Breast epithelium (tissue), 4 donors: ENCODE results near the gene TMEM18. TPM values are rescaled to one million over a fixed set of nuclear protein-coding genes. Genes with fewer than 3 reads are reported as not detected.

ENCODE experiments used
- DNase-seq, 2 donors: peaks; one replicate each; pipeline ENCODE4 v3.0.0-alpha.2; 2019; ENCODE audit warnings: low spot score in 2 of 2
- H3K27ac ChIP-seq, 2 donors: fragments of 200-600 bp; sonication (generic) in 1 of 2; one replicate each; pipeline ENCODE4 v1.5.1; 2016 to 2019; ENCODE audit warnings: mild to moderate bottlenecking in 1 of 2
- H3K27me3 ChIP-seq, 2 donors: fragments of 200-600 bp; sonication (generic) in 1 of 2; one replicate each; pipeline versions ENCODE4 v1.5.1 to v1.6.0; 2017 to 2019; ENCODE audit warnings: control low read depth in 1 of 2, mild to moderate bottlenecking in 1 of 2
- H3K36me3 ChIP-seq: fragments of 200-600 bp; one replicate; pipeline ENCODE4 v1.5.1; 2019
- H3K4me1 ChIP-seq, 2 donors: fragments of 200-600 bp; sonication (generic); one replicate each; pipeline ENCODE4 v1.5.1; 2016 to 2019; ENCODE audit warnings: control low read depth in 1 of 2
- H3K4me3 ChIP-seq, 3 donors: fragments of 200-600 bp; sonication (generic); 1 replicate in 2 of 3; 2 replicates in 1 of 3; pipeline ENCODE4 v1.5.1; 2016 to 2019; ENCODE audit warnings: mild to moderate bottlenecking in 3 of 3, moderate library complexity in 2 of 3
- H3K9me3 ChIP-seq, 2 donors: fragments of 200-600 bp; sonication (generic) in 1 of 2; one replicate each; pipeline ENCODE4 v1.5.1; 2016 to 2019; ENCODE audit warnings: control low read depth in 1 of 2
- CTCF ChIP-seq, 3 donors: fragments of 450-650 bp; IDR thresholded peaks; one replicate each; pipeline ENCODE4 v1.5.1; 2016 to 2017; ENCODE audit warnings: antibody characterized with exemption in 3 of 3, mild to moderate bottlenecking in 3 of 3, moderate library complexity in 3 of 3
- POLR2A ChIP-seq: fragments of 450-650 bp; IDR thresholded peaks from one replicate; pipeline ENCODE4 v1.6.1; 2016; ENCODE audit warnings: antibody characterized with exemption, mild to moderate bottlenecking, moderate library complexity
- POLR2AphosphoS5 ChIP-seq, 3 donors: sonication (generic); formaldehyde crosslinking; IDR thresholded peaks; one replicate each; pipeline ENCODE4 v1.6.1; 2017; ENCODE audit warnings: antibody characterized with exemption in 3 of 3
- intact Hi-C: fragments of 100-400 bp; cut with DNase I; formaldehyde crosslinking; loops from one replicate; pipeline ENCODE4 v1.15.1; 2023; ENCODE audit warnings: low total_unique reads
- total RNA-seq, 3 donors: library from RNA; depleted of rRNA; stranded (reverse); fragments of >200 nt; gene quantifications; one replicate each; pipeline ENCODE4 v1.1.0, GENCODE V29; 2016

The TMEM18 gene
- total RNA-seq, 3 donors from 2014 or later: 17.7 to 34.6 (median 27.4) TPM

- Histone ChIP-seq H3K9me3 (no peaks in the 10 kb centered on the region), H3K36me3 (no peaks in the 10 kb centered on the region), H3K27ac (no peak overlapping the region), H3K4me3 (no peak overlapping the region), H3K4me1 (no peaks in the 10 kb centered on the region), H3K27me3 (peaks cover 0 to 11% of the 10 kb centered on the region in 2 donors)
- TF ChIP-seq POLR2A: no peak
- TF ChIP-seq POLR2AphosphoS5 (IDR thresholded peaks at IDR 0.05): no peak
- TF ChIP-seq CTCF (IDR thresholded peaks at IDR 0.05): no peak
- intact Hi-C loops: no loop called here
- peak in 1 of 2 donors; percentile 7 for DNase-seq
Measured at GRCh38 chr2:647003-647560, 30.1 kb downstream of the TMEM18 start.

DNA sequence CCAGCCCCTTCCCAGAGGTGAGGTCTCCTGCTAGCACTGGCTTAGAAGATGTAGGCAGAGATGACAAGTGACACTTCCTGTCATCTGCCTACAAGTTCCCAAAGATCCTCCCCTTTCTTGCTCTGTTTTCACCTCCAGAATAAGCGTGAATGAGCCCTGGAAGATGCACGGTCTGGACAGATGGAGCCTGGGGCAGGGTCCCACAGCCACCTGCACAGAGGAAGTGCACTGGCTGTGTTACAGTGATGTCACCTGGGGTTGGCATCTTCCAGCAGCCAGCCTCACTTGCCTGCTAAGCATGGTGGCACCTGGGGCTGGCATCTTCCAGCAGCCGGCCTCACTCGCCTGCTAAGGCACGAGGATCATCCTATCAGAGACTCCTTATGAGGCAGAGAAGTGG lies 32.3 kb downstream of the TMEM18 start:
- no peak overlapping the region for H3K4me3 ChIP-seq
- intact Hi-C loops: no loop called here
- no peak overlapping the region for H3K27ac ChIP-seq
- TF ChIP-seq CTCF (IDR thresholded peaks at IDR 0.05) (no peak), POLR2A (no peak), POLR2AphosphoS5 (IDR thresholded peaks at IDR 0.05) (no peak)
- peaks cover 0 to 11% of the 10 kb centered on the region in 2 donors for H3K27me3 ChIP-seq
- no peaks in the 10 kb centered on the region for H3K4me1 ChIP-seq
- DNase-seq: peak in 1 of 2 donors; percentile 2
- H3K9me3 ChIP-seq: no peaks in the 10 kb centered on the region
- no peaks in the 10 kb centered on the region for H3K36me3 ChIP-seq

DNA sequence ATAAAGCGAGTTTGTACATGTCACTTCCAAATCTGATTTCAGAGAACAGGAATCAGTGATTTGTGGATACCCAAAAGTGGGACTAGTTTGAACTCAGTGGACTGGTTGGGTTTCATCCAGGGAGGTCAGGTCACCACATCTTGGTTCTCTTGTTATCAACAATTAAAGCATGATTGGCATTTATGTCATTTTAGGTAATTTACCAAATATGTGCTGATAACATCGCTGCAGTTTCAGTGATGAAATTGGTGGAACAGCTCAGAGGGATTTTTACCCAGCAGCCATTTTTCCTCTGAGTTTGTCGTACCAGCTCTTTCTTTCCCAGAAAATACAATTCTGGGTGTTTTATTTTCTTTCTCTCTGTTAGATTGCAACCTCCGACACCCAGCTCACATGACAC lies 33.4 kb downstream of the TMEM18 start:
- Histone ChIP-seq H3K27me3 (peaks cover 0 to 11% of the 10 kb centered on the region in 2 donors), H3K27ac (no peak overlapping the region), H3K4me3 (no peak overlapping the region), H3K4me1 (no peaks in the 10 kb centered on the region), H3K9me3 (no peaks in the 10 kb centered on the region), H3K36me3 (no peaks in the 10 kb centered on the region)
- intact Hi-C loops: no loop called here
- no peak for DNase-seq
- TF ChIP-seq CTCF (IDR thresholded peaks at IDR 0.05) (no peak), POLR2AphosphoS5 (IDR thresholded peaks at IDR 0.05) (no peak), POLR2A (no peak)

- peak in 1 of 2 donors; percentile 7 for DNase-seq
- H3K36me3 ChIP-seq: no peaks in the 10 kb centered on the region
- no peak overlapping the region for H3K27ac ChIP-seq
- H3K4me1 ChIP-seq: no peaks in the 10 kb centered on the region
- intact Hi-C loops: no loop called here
- TF ChIP-seq POLR2AphosphoS5 (IDR thresholded peaks at IDR 0.05) (no peak), POLR2A (no peak), CTCF (IDR thresholded peaks at IDR 0.05) (no peak)
- H3K27me3 ChIP-seq: peaks cover 0 to 11% of the 10 kb centered on the region in 2 donors
- no peaks in the 10 kb centered on the region for H3K9me3 ChIP-seq
- H3K4me3 ChIP-seq: no peak overlapping the region
Measured at GRCh38 chr2:643334-643733, 33.9 kb downstream of the TMEM18 start.

- no peaks in the 10 kb centered on the region for H3K36me3 ChIP-seq
- peaks cover 0 to 11% of the 10 kb centered on the region in 2 donors for H3K27me3 ChIP-seq
- no peaks in the 10 kb centered on the region for H3K4me1 ChIP-seq
- no peak for DNase-seq
- no peak overlapping the region for H3K4me3 ChIP-seq
- no peak for TF ChIP-seq CTCF (IDR thresholded peaks at IDR 0.05)
- TF ChIP-seq POLR2AphosphoS5 (IDR thresholded peaks at IDR 0.05): no peak
- TF ChIP-seq POLR2A: no peak
- no peak overlapping the region for H3K27ac ChIP-seq
- intact Hi-C loops: no loop called here
- H3K9me3 ChIP-seq: no peaks in the 10 kb centered on the region
Measured at GRCh38 chr2:641872-642815, 35.1 kb downstream of the TMEM18 start.
